Activated CD4-positive, alpha-beta memory T cell treated with anti-CD3 and anti-CD28 coated beads for 36 hours (primary cell): ENCODE data around the gene SCAF4. TPM values are rescaled to one million over a fixed set of nuclear protein-coding genes. Genes with fewer than 3 reads are reported as not detected.

Experiments
- total RNA-seq, 2 experiments: library from RNA; stranded (reverse); gene quantifications; one replicate each; pipeline ENCODE4 v1.2.3, GENCODE V29; 2021

The SCAF4 gene
- total RNA-seq, 2 experiments from 2014 or later, result 38.0 to 39.4 TPM

Other genes with a start within 250 kb of the SCAF4 start
- gene SOD1, start 72.4 kb downstream of the SCAF4 start, total RNA-seq, result 100 to 1,000 TPM; 280 to 286 TPM
- gene HUNK, start 140.9 kb upstream of the SCAF4 start, total RNA-seq, result under 1 TPM; 0.10 to 0.17 TPM